IMR-90 (cell line): ENCODE data around the gene LMNB1. TPM values are rescaled to one million over a fixed set of nuclear protein-coding genes. Genes with fewer than 3 reads are reported as not detected.
"Not testable (repeated sequence)": the region's sequence is repeated elsewhere in the genome, so short reads cannot be mapped to it uniquely, and the experiment has no call there.

Experiments
- ATAC-seq: fragments of 200-7000 bp; cut with Tn5 transposase; 2 replicates; pipeline ENCODE4 v1.9.1; 2020; ENCODE audit warnings: low read depth, mild to moderate bottlenecking, moderate library complexity
- BruUV-seq: library from RNA; stranded (reverse); fragments of 400-500 nt; replicated peaks from 2 replicates; lab custom pipeline; 2021; lab: Mats Ljungman, UMichigan
- CTCF ChIA-PET: fragments of 300-600 bp; formaldehyde crosslinking; extraction: SDS; loops from one replicate; lab custom pipeline; 2021; ENCODE audit warnings: antibody characterized with exemption; lab: Yijun Ruan, JAX
- POLR2A ChIA-PET: fragments of 300-600 bp; sonication (Branson Sonifier 250); formaldehyde crosslinking; loops from one replicate; lab custom pipeline; 2022; ENCODE audit warnings: antibody characterized with exemption; ENCODE audit not compliant: unreplicated experiment; lab: Charles Lee
- DNase-seq: peaks from one replicate; pipeline ENCODE4 v3.0.0; 2013
- H2AFZ ChIP-seq: replicated peaks from 2 replicates; pipeline ENCODE3; 2013; ENCODE audit warnings: low read length, mild to moderate bottlenecking; ENCODE audit not compliant: poor library complexity
- H2AK5ac ChIP-seq: 2 replicates; pipeline ENCODE4 v1.6.1; 2013; ENCODE audit warnings: low read depth, low read length, inconsistent platforms
- H2AK9ac ChIP-seq: replicated peaks from 2 replicates; pipeline ENCODE3; 2013; ENCODE audit warnings: mild to moderate bottlenecking, low read depth, low read length, moderate library complexity; ENCODE audit not compliant: poor library complexity
- H2BK120ac ChIP-seq: 2 replicates; pipeline ENCODE4 v1.6.1; 2013; ENCODE audit warnings: low read depth, low read length, inconsistent platforms
- H2BK15ac ChIP-seq: 3 replicates; pipeline ENCODE4 v1.6.1; 2013; ENCODE audit warnings: low read depth, low read length, inconsistent platforms
- H2BK20ac ChIP-seq: 2 replicates; pipeline ENCODE4 v1.6.1; 2013; ENCODE audit warnings: low read depth, mild to moderate bottlenecking, inconsistent platforms, low read length, moderate library complexity
- H2BK5ac ChIP-seq: 2 replicates; pipeline ENCODE4 v1.6.1; 2013; ENCODE audit warnings: mild to moderate bottlenecking, low read depth, low read length, inconsistent platforms; ENCODE audit not compliant: poor library complexity, severe bottlenecking
- H3K14ac ChIP-seq: replicated peaks from 2 replicates; pipeline ENCODE4 v1.6.1; 2013; ENCODE audit warnings: low read depth, low read length, inconsistent platforms
- H3K18ac ChIP-seq: 2 replicates; pipeline ENCODE4 v1.6.1; 2013; ENCODE audit warnings: low read depth, low read length, control low read depth
- H3K23ac ChIP-seq: 2 replicates; pipeline ENCODE4 v1.6.1; 2013; ENCODE audit warnings: low read depth, low read length, inconsistent platforms
- H3K27ac ChIP-seq: 2 replicates; pipeline ENCODE4 v1.5.1; 2013; ENCODE audit warnings: mild to moderate bottlenecking, control low read depth, low read length; ENCODE audit not compliant: insufficient read depth
- H3K27me3 ChIP-seq: 2 replicates; pipeline ENCODE4 v1.6.1; 2013; ENCODE audit warnings: low read length; ENCODE audit not compliant: control insufficient read depth, insufficient read depth
- H3K36me3 ChIP-seq: 2 replicates; pipeline ENCODE4 v1.6.1; 2013; ENCODE audit warnings: low read length, mixed read lengths; ENCODE audit not compliant: control insufficient read depth, insufficient read depth
- H3K4ac ChIP-seq: 2 replicates; pipeline ENCODE4 v1.6.1; 2013; ENCODE audit warnings: low read depth, low read length, inconsistent platforms
- H3K4me1 ChIP-seq: 2 replicates; pipeline ENCODE4 v1.6.1; 2013; ENCODE audit warnings: low read length, mixed read lengths; ENCODE audit not compliant: control insufficient read depth, insufficient read depth
- H3K4me2 ChIP-seq: 2 replicates; pipeline ENCODE4 v1.6.1; 2013; ENCODE audit warnings: low read depth, mild to moderate bottlenecking, control low read depth, low read length, moderate library complexity
- H3K4me3 ChIP-seq: 2 replicates; pipeline ENCODE4 v1.5.1; 2013; ENCODE audit warnings: low read depth, mild to moderate bottlenecking, control low read depth, low read length, moderate library complexity; ENCODE audit not compliant: insufficient read depth
- H3K56ac ChIP-seq: 2 replicates; pipeline ENCODE4 v1.6.1; 2013; ENCODE audit warnings: low read length, inconsistent platforms; ENCODE audit not compliant: insufficient read depth; ENCODE audit errors: extremely low read depth
- H3K79me1 ChIP-seq, 2 experiments: 2 replicates each; pipeline ENCODE4 v1.6.1; 2013; ENCODE audit warnings: low read length in 2 of 2, inconsistent platforms in 1 of 2, low read depth in 1 of 2
- H3K9ac ChIP-seq: 2 replicates; pipeline ENCODE4 v1.6.1; 2013; ENCODE audit warnings: low read depth, low read length, control low read depth
- H3K9me1 ChIP-seq: 2 replicates; pipeline ENCODE4 v1.6.1; 2013; ENCODE audit warnings: low read length, inconsistent platforms; ENCODE audit not compliant: insufficient read depth
- H3K9me3 ChIP-seq: 2 replicates; pipeline ENCODE4 v1.6.1; 2013; ENCODE audit warnings: low read length; ENCODE audit not compliant: control insufficient read depth, insufficient read depth
- H4K20me1 ChIP-seq: 2 replicates; pipeline ENCODE4 v1.6.1; 2013; ENCODE audit warnings: low read length, inconsistent platforms; ENCODE audit not compliant: insufficient read depth
- H4K5ac ChIP-seq: 2 replicates; pipeline ENCODE4 v1.6.1; 2013; ENCODE audit warnings: mild to moderate bottlenecking, low read depth, low read length, control low read depth
- H4K8ac ChIP-seq, 2 experiments: 2 replicates each; pipeline ENCODE4 v1.6.1; 2013; ENCODE audit warnings: low read depth in 2 of 2, low read length in 2 of 2, control low read depth in 1 of 2, inconsistent platforms in 1 of 2
- H4K91ac ChIP-seq: 2 replicates; pipeline ENCODE4 v1.6.1; 2013; ENCODE audit warnings: low read depth, low read length, inconsistent platforms; ENCODE audit not compliant: insufficient read depth
- WGBS, 2 experiments: methylation state at CpG; one replicate each; pipeline versions ENCODE4 v1.1.5 to v1.1.7; 2013; ENCODE audit warnings: missing lambda C conversion rate in 2 of 2; ENCODE audit not compliant: insufficient read length in 1 of 2; ENCODE audit errors: extremely low coverage in 2 of 2; 5-methylcytosine and 5-hydroxymethylcytosine counted together
- dilution Hi-C: fragments of 300-500 bp; cut with HindIII; formaldehyde crosslinking; loops from one replicate; pipeline ENCODE4 v1.14.3; 2018; ENCODE audit warnings: low sequenced_read_pairs; ENCODE audit not compliant: unreplicated experiment
- in situ Hi-C: fragments of 300-500 bp; cut with MboI; formaldehyde crosslinking; loops from 3 replicates; pipeline ENCODE4 v1.14.3; 2019; ENCODE audit warnings: low sequenced_read_pairs, inconsistent platforms, mixed read lengths
- intact Hi-C: fragments of 100-400 bp; cut with micrococcal nuclease; formaldehyde crosslinking; loops from 2 replicates; pipeline ENCODE4 v1.10.0; 2022
- polyA plus RNA-seq, 3 experiments: library from polyadenylated mRNA; depleted of rRNA; stranded (reverse); fragments of >200 nt; gene quantifications; 2 replicates each; pipeline ENCODE4 v1.2.3, GENCODE V29; 2012; ENCODE audit warnings: low replicate concordance in 1 of 3
- total RNA-seq: library from RNA; depleted of rRNA; stranded (reverse); fragments of >200 nt; gene quantifications from 2 replicates; pipeline ENCODE4 v1.2.3, GENCODE V29; 2012

The LMNB1 gene
- total and polyA plus RNA-seq, 2 of the 4 experiments (the other 2 are of a cell fraction): 36.0 to 53.6 TPM

GRCh38 chr5:126843375-126843774, 66.4 kb downstream of the LMNB1 start:
- WGBS, 2 experiments: 71% methylated on average over 3 of the region's 11 CpGs; no CpG with 5 or more reads in 1 of the 2 experiments
- H3K27ac ChIP-seq, in situ Hi-C loops, H3K36me3 ChIP-seq, H3K27me3 ChIP-seq, H3K23ac ChIP-seq, H3K4me2 ChIP-seq, H2AK5ac ChIP-seq, H3K14ac ChIP-seq, H3K4me1 ChIP-seq, POLR2A ChIA-PET, H2BK120ac ChIP-seq, H2AK9ac ChIP-seq, H3K4ac ChIP-seq, H2BK15ac ChIP-seq, H4K5ac ChIP-seq, intact Hi-C loops, H3K9me1 ChIP-seq, H3K56ac ChIP-seq, H3K9ac ChIP-seq, H3K18ac ChIP-seq, ATAC-seq, H3K9me3 ChIP-seq, dilution Hi-C loops, H2BK20ac ChIP-seq, H2AFZ ChIP-seq, BruUV-seq, H4K20me1 ChIP-seq, CTCF ChIA-PET, H3K4me3 ChIP-seq, DNase-seq, H4K8ac ChIP-seq, H3K79me1 ChIP-seq, H4K91ac ChIP-seq, H2BK5ac ChIP-seq: not testable (repeated sequence)

- CTCF ChIA-PET, H2AK9ac ChIP-seq, H3K18ac ChIP-seq, H3K4me3 ChIP-seq, H3K27ac ChIP-seq, H4K91ac ChIP-seq, H2BK15ac ChIP-seq, H3K23ac ChIP-seq, H3K9me3 ChIP-seq, H3K36me3 ChIP-seq, in situ Hi-C loops, H4K20me1 ChIP-seq, H2AK5ac ChIP-seq, DNase-seq, H3K27me3 ChIP-seq, H3K56ac ChIP-seq, H3K14ac ChIP-seq, H3K79me1 ChIP-seq, H2BK5ac ChIP-seq, H3K4me1 ChIP-seq, H3K9me1 ChIP-seq, H3K4ac ChIP-seq, H3K9ac ChIP-seq, H2BK20ac ChIP-seq, dilution Hi-C loops, BruUV-seq, POLR2A ChIA-PET, H2BK120ac ChIP-seq: not testable (repeated sequence)
- Histone ChIP-seq H3K4me2 (peak overlapping the region; percentile 66; the same call in 1 of the 2 replicates), H4K8ac (peak overlapping the region in 1 of 2 experiments; percentile 72; a peak in 1 of 4 replicates), H2AFZ (peak overlapping the region; percentile 57), H4K5ac (peak overlapping the region; percentile 56; the same call in 1 of the 2 replicates)
- WGBS, 2 experiments: no CpG with 5 or more reads among the region's 14 CpGs
- ATAC-seq: peak; percentile 65; the same call in 1 of the 2 replicates
- intact Hi-C loops: loop anchor here (5.0 kb wide), 2 partner anchors 187 to 382 kb away; partner anchors contain the start of gene MARCHF3
Observed at GRCh38 chr5:126845470-126846070, 68.6 kb downstream of the LMNB1 start.
